Astrocyte (in vitro differentiated cells and primary cell): ENCODE data around the gene COPS7A. TPM values are rescaled to one million over a fixed set of nuclear protein-coding genes. Genes with fewer than 3 reads are reported as not detected.

Source experiments
- DNase-seq: peaks from one replicate; pipeline ENCODE4 v3.0.0-alpha.2; 2010; ENCODE audit warnings: low read depth
- FAIRE-seq: peaks from 2 replicates; lab custom pipeline; 2011; peaks lifted over from hg19 to GRCh38; lab: Jason Lieb, UNC
- H2AFZ ChIP-seq: 2 replicates; pipeline ENCODE4 v1.6.0; 2012; ENCODE audit warnings: low read depth, low read length, inconsistent platforms
- H3K27ac ChIP-seq: 2 replicates; pipeline ENCODE4 v1.5.1; 2011; ENCODE audit warnings: low read depth, low read length, inconsistent platforms
- H3K27me3 ChIP-seq: 2 replicates; pipeline ENCODE4 v1.6.0; 2011; ENCODE audit warnings: low read length, inconsistent platforms; ENCODE audit not compliant: insufficient read depth
- H3K36me3 ChIP-seq: 2 replicates; pipeline ENCODE4 v1.5.1; 2011; ENCODE audit warnings: low read length, inconsistent platforms; ENCODE audit not compliant: insufficient read depth
- H3K4me1 ChIP-seq: 2 replicates; pipeline ENCODE4 v1.5.1; 2011; ENCODE audit warnings: low read length, inconsistent platforms; ENCODE audit not compliant: insufficient read depth
- H3K4me2 ChIP-seq: 2 replicates; pipeline ENCODE4 v1.6.0; 2012; ENCODE audit warnings: low read length, inconsistent platforms
- H3K4me3 ChIP-seq: 2 replicates; pipeline ENCODE4 v1.5.1; 2011; ENCODE audit warnings: low read depth, mild to moderate bottlenecking, low read length, inconsistent platforms; ENCODE audit not compliant: insufficient read depth
- H3K79me2 ChIP-seq: 2 replicates; pipeline ENCODE4 v1.6.0; 2012; ENCODE audit warnings: mild to moderate bottlenecking, low read length, inconsistent platforms; ENCODE audit not compliant: insufficient read depth
- H3K9ac ChIP-seq: 2 replicates; pipeline ENCODE4 v1.6.0; 2012; ENCODE audit warnings: mild to moderate bottlenecking, low read length, inconsistent platforms
- H3K9me3 ChIP-seq: 2 replicates; pipeline ENCODE4 v1.5.1; 2012; ENCODE audit warnings: low read depth, mild to moderate bottlenecking, low read length, inconsistent platforms; ENCODE audit not compliant: insufficient read depth
- H4K20me1 ChIP-seq: 2 replicates; pipeline ENCODE4 v1.6.0; 2012; ENCODE audit warnings: low read length, inconsistent platforms; ENCODE audit not compliant: insufficient read depth
- H3K27ac Mint-ChIP-seq: one replicate; pipeline ENCODE4 v1.8.0; 2021; ENCODE audit warnings: mild to moderate bottlenecking, mixed read lengths; ENCODE audit not compliant: unreplicated experiment
- H3K27me3 Mint-ChIP-seq: one replicate; pipeline ENCODE4 v1.8.0; 2021; ENCODE audit warnings: low read depth, mixed read lengths; ENCODE audit not compliant: unreplicated experiment
- H3K36me3 Mint-ChIP-seq: one replicate; pipeline ENCODE4 v1.8.0; 2021; ENCODE audit warnings: low read depth, mixed read lengths; ENCODE audit not compliant: unreplicated experiment
- H3K4me1 Mint-ChIP-seq: one replicate; pipeline ENCODE4 v1.8.0; 2021; ENCODE audit warnings: low read depth, mixed read lengths; ENCODE audit not compliant: unreplicated experiment
- H3K4me3 Mint-ChIP-seq: one replicate; pipeline ENCODE4 v1.8.0; 2021; ENCODE audit warnings: mild to moderate bottlenecking, moderate library complexity, mixed read lengths; ENCODE audit not compliant: unreplicated experiment
- H3K9me3 Mint-ChIP-seq: one replicate; pipeline ENCODE4 v1.8.0; 2021; ENCODE audit warnings: mild to moderate bottlenecking, mixed read lengths; ENCODE audit not compliant: unreplicated experiment
- EZH2 ChIP-seq: IDR thresholded peaks from 2 replicates; pipeline ENCODE4 v1.6.1; 2012; ENCODE audit warnings: mild to moderate bottlenecking, low read length, inconsistent platforms; ENCODE audit not compliant: insufficient read depth
- total RNA-seq: library from RNA; stranded (reverse); gene quantifications from 2 replicates; pipeline ENCODE4 v1.2.1, GENCODE V29; 2021
- TF ChIP-seq, protein P1 (sequence below): IDR thresholded peaks from 2 replicates; pipeline ENCODE4 v1.5.1; 2011; ENCODE audit warnings: low read depth, mild to moderate bottlenecking, inconsistent platforms, low read length, moderate library complexity; ENCODE audit not compliant: insufficient read depth

The COPS7A gene
- total RNA-seq, 1 donor from 2014 or later: 47.3 TPM

DNA sequence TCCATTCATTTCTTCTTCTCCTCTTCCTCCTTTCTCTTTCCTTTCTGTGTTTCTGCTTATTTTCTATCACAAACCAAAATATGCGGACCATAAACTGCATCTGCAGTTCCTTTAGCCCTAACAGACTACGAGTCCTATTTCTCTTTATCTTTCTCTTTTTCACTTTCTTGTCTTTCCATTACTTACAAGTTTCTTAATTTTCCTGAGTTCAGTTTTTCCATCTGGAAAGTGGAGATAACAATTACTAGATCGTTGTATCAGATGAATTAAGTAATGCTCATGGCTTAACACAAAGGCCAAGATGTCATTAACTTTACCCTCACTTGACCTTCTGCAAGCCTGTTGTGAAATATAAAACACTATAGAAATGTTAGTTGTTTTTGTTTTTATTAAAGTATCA, 983 bp upstream of the COPS7A start:
- H3K4me1 ChIP-seq: peaks cover 7% of the 10 kb centered on the region
- no peaks in the 10 kb centered on the region for H3K9me3 ChIP-seq
- peaks cover 2% of the 10 kb centered on the region for H3K36me3 ChIP-seq
- no peaks in the 10 kb centered on the region for H3K27me3 ChIP-seq
- FAIRE-seq: no peak
- H3K27ac Mint-ChIP-seq: no peak overlapping the region
- TF ChIP-seq EZH2: no peak
- TF ChIP-seq, protein P1, sequence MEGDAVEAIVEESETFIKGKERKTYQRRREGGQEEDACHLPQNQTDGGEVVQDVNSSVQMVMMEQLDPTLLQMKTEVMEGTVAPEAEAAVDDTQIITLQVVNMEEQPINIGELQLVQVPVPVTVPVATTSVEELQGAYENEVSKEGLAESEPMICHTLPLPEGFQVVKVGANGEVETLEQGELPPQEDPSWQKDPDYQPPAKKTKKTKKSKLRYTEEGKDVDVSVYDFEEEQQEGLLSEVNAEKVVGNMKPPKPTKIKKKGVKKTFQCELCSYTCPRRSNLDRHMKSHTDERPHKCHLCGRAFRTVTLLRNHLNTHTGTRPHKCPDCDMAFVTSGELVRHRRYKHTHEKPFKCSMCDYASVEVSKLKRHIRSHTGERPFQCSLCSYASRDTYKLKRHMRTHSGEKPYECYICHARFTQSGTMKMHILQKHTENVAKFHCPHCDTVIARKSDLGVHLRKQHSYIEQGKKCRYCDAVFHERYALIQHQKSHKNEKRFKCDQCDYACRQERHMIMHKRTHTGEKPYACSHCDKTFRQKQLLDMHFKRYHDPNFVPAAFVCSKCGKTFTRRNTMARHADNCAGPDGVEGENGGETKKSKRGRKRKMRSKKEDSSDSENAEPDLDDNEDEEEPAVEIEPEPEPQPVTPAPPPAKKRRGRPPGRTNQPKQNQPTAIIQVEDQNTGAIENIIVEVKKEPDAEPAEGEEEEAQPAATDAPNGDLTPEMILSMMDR: no peak
- no peak overlapping the region for H2AFZ ChIP-seq
- H3K9ac ChIP-seq: no peak overlapping the region
- peaks cover 9% of the 10 kb centered on the region for H3K4me1 Mint-ChIP-seq
- H3K9me3 Mint-ChIP-seq: no peaks in the 10 kb centered on the region
- DNase-seq: no peak
- H4K20me1 ChIP-seq: peaks cover 7% of the 10 kb centered on the region
- peak overlapping the region; percentile 97 for H3K4me3 Mint-ChIP-seq
- H3K36me3 Mint-ChIP-seq: peaks cover 4% of the 10 kb centered on the region
- no peak overlapping the region for H3K27ac ChIP-seq
- H3K27me3 Mint-ChIP-seq: no peaks in the 10 kb centered on the region
- H3K79me2 ChIP-seq: peaks cover 13% of the 10 kb centered on the region
- H3K4me3 ChIP-seq: no peak overlapping the region
- peak overlapping the region; percentile 94 for H3K4me2 ChIP-seq

DNA sequence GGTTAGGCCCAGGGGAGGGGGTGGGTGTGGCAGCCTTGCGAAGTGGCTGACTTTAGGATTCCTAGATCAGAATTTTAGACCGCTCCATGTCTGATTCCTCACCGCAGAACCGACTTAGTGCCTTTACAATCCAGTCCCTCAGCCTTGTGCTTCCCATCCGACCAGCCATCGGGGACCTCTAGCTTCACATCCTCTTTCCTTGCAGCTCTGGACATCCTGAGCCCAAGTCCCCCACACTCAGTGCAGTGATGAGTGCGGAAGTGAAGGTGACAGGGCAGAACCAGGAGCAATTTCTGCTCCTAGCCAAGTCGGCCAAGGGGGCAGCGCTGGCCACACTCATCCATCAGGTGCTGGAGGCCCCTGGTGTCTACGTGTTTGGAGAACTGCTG, 557 bp downstream of the COPS7A start:
- peak overlapping the region; percentile 94 for H3K4me2 ChIP-seq
- peaks cover 9% of the 10 kb centered on the region for H3K36me3 Mint-ChIP-seq
- peaks cover 7% of the 10 kb centered on the region for H3K4me1 ChIP-seq
- peaks cover 15% of the 10 kb centered on the region for H3K36me3 ChIP-seq
- peaks cover 7% of the 10 kb centered on the region for H4K20me1 ChIP-seq
- H3K27me3 ChIP-seq: no peaks in the 10 kb centered on the region
- peak overlapping the region; percentile 83 for H3K27ac ChIP-seq
- H3K4me1 Mint-ChIP-seq: peaks cover 9% of the 10 kb centered on the region
- peak overlapping the region; percentile 79 for H3K9ac ChIP-seq
- peaks cover 13% of the 10 kb centered on the region for H3K79me2 ChIP-seq
- no peak for TF ChIP-seq EZH2
- TF ChIP-seq, protein P1: no peak
- H3K4me3 Mint-ChIP-seq: peak overlapping the region; percentile 97
- H3K27me3 Mint-ChIP-seq: no peaks in the 10 kb centered on the region
- no peak for FAIRE-seq
- H3K9me3 ChIP-seq: no peaks in the 10 kb centered on the region
- H2AFZ ChIP-seq: peak overlapping the region; percentile 90
- H3K9me3 Mint-ChIP-seq: no peaks in the 10 kb centered on the region
- no peak for DNase-seq
- H3K4me3 ChIP-seq: peak overlapping the region; percentile 66
- H3K27ac Mint-ChIP-seq: peak overlapping the region; percentile 100

DNA sequence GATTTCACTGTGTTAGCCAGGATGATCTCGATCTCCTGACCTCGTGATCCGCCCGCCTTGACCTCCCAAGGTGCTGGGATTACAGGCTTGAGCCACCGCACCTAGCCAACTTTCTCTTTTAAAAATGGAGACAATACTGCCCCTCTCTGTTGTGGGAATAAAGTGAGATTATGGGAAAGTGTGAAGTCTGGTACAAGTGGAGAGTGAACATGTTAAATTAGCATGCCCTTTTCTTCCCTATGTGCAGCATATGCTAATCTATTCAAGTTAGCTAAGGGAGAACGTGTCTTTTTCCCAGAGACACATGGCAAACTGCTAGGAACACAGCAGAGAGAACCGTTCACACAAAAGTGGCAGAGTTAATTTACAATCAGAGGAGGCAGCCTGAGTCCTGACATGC, 1.5 kb downstream of the COPS7A start:
- H3K4me1 Mint-ChIP-seq: peaks cover 9% of the 10 kb centered on the region
- Histone ChIP-seq H2AFZ (no peak overlapping the region), H3K9ac (no peak overlapping the region), H3K4me1 (peaks cover 7% of the 10 kb centered on the region), H3K79me2 (peaks cover 13% of the 10 kb centered on the region), H3K4me3 (no peak overlapping the region), H3K9me3 (no peaks in the 10 kb centered on the region), H3K36me3 (peaks cover 23% of the 10 kb centered on the region), H3K27me3 (no peaks in the 10 kb centered on the region), H3K27ac (no peak overlapping the region), H4K20me1 (peaks cover 7% of the 10 kb centered on the region), H3K4me2 (no peak overlapping the region)
- H3K36me3 Mint-ChIP-seq: peaks cover 12% of the 10 kb centered on the region
- H3K9me3 Mint-ChIP-seq: no peaks in the 10 kb centered on the region
- H3K27me3 Mint-ChIP-seq: no peaks in the 10 kb centered on the region
- no peak for FAIRE-seq
- H3K4me3 Mint-ChIP-seq: peak overlapping the region; percentile 97
- TF ChIP-seq EZH2: no peak
- TF ChIP-seq, protein P1: no peak
- no peak overlapping the region for H3K27ac Mint-ChIP-seq
- DNase-seq: no peak
